IMR-90 (cell line): ENCODE results near the gene BAG1. TPM values are rescaled to one million over a fixed set of nuclear protein-coding genes. Genes with fewer than 3 reads are reported as not detected.

Source experiments
- ATAC-seq: fragments of 200-7000 bp; cut with Tn5 transposase; 2 replicates; pipeline ENCODE4 v1.9.1; 2020; ENCODE audit warnings: low read depth, mild to moderate bottlenecking, moderate library complexity
- BruUV-seq: library from RNA; stranded (reverse); fragments of 400-500 nt; replicated peaks from 2 replicates; lab custom pipeline; 2021; lab: Mats Ljungman, UMichigan
- CTCF ChIA-PET: fragments of 300-600 bp; formaldehyde crosslinking; extraction: SDS; loops from one replicate; lab custom pipeline; 2021; ENCODE audit warnings: antibody characterized with exemption; lab: Yijun Ruan, JAX
- POLR2A ChIA-PET: fragments of 300-600 bp; sonication (Branson Sonifier 250); formaldehyde crosslinking; loops from one replicate; lab custom pipeline; 2022; ENCODE audit warnings: antibody characterized with exemption; ENCODE audit not compliant: unreplicated experiment; lab: Charles Lee
- DNase-seq: peaks from one replicate; pipeline ENCODE4 v3.0.0; 2013
- H2AFZ ChIP-seq: replicated peaks from 2 replicates; pipeline ENCODE3; 2013; ENCODE audit warnings: low read length, mild to moderate bottlenecking; ENCODE audit not compliant: poor library complexity
- H2AK5ac ChIP-seq: 2 replicates; pipeline ENCODE4 v1.6.1; 2013; ENCODE audit warnings: low read depth, low read length, inconsistent platforms
- H2AK9ac ChIP-seq: replicated peaks from 2 replicates; pipeline ENCODE3; 2013; ENCODE audit warnings: mild to moderate bottlenecking, low read depth, low read length, moderate library complexity; ENCODE audit not compliant: poor library complexity
- H2BK120ac ChIP-seq: 2 replicates; pipeline ENCODE4 v1.6.1; 2013; ENCODE audit warnings: low read depth, low read length, inconsistent platforms
- H2BK15ac ChIP-seq: 3 replicates; pipeline ENCODE4 v1.6.1; 2013; ENCODE audit warnings: low read depth, low read length, inconsistent platforms
- H2BK20ac ChIP-seq: 2 replicates; pipeline ENCODE4 v1.6.1; 2013; ENCODE audit warnings: low read depth, mild to moderate bottlenecking, inconsistent platforms, low read length, moderate library complexity
- H2BK5ac ChIP-seq: 2 replicates; pipeline ENCODE4 v1.6.1; 2013; ENCODE audit warnings: mild to moderate bottlenecking, low read depth, low read length, inconsistent platforms; ENCODE audit not compliant: poor library complexity, severe bottlenecking
- H3K14ac ChIP-seq: replicated peaks from 2 replicates; pipeline ENCODE4 v1.6.1; 2013; ENCODE audit warnings: low read depth, low read length, inconsistent platforms
- H3K18ac ChIP-seq: 2 replicates; pipeline ENCODE4 v1.6.1; 2013; ENCODE audit warnings: low read depth, low read length, control low read depth
- H3K23ac ChIP-seq: 2 replicates; pipeline ENCODE4 v1.6.1; 2013; ENCODE audit warnings: low read depth, low read length, inconsistent platforms
- H3K27ac ChIP-seq: 2 replicates; pipeline ENCODE4 v1.5.1; 2013; ENCODE audit warnings: mild to moderate bottlenecking, control low read depth, low read length; ENCODE audit not compliant: insufficient read depth
- H3K27me3 ChIP-seq: 2 replicates; pipeline ENCODE4 v1.6.1; 2013; ENCODE audit warnings: low read length; ENCODE audit not compliant: control insufficient read depth, insufficient read depth
- H3K36me3 ChIP-seq: 2 replicates; pipeline ENCODE4 v1.6.1; 2013; ENCODE audit warnings: low read length, mixed read lengths; ENCODE audit not compliant: control insufficient read depth, insufficient read depth
- H3K4ac ChIP-seq: 2 replicates; pipeline ENCODE4 v1.6.1; 2013; ENCODE audit warnings: low read depth, low read length, inconsistent platforms
- H3K4me1 ChIP-seq: 2 replicates; pipeline ENCODE4 v1.6.1; 2013; ENCODE audit warnings: low read length, mixed read lengths; ENCODE audit not compliant: control insufficient read depth, insufficient read depth
- H3K4me2 ChIP-seq: 2 replicates; pipeline ENCODE4 v1.6.1; 2013; ENCODE audit warnings: low read depth, mild to moderate bottlenecking, control low read depth, low read length, moderate library complexity
- H3K4me3 ChIP-seq: 2 replicates; pipeline ENCODE4 v1.5.1; 2013; ENCODE audit warnings: low read depth, mild to moderate bottlenecking, control low read depth, low read length, moderate library complexity; ENCODE audit not compliant: insufficient read depth
- H3K56ac ChIP-seq: 2 replicates; pipeline ENCODE4 v1.6.1; 2013; ENCODE audit warnings: low read length, inconsistent platforms; ENCODE audit not compliant: insufficient read depth; ENCODE audit errors: extremely low read depth
- H3K79me1 ChIP-seq, 2 experiments: 2 replicates each; pipeline ENCODE4 v1.6.1; 2013; ENCODE audit warnings: low read length in 2 of 2, inconsistent platforms in 1 of 2, low read depth in 1 of 2
- H3K9ac ChIP-seq: 2 replicates; pipeline ENCODE4 v1.6.1; 2013; ENCODE audit warnings: low read depth, low read length, control low read depth
- H3K9me1 ChIP-seq: 2 replicates; pipeline ENCODE4 v1.6.1; 2013; ENCODE audit warnings: low read length, inconsistent platforms; ENCODE audit not compliant: insufficient read depth
- H3K9me3 ChIP-seq: 2 replicates; pipeline ENCODE4 v1.6.1; 2013; ENCODE audit warnings: low read length; ENCODE audit not compliant: control insufficient read depth, insufficient read depth
- H4K20me1 ChIP-seq: 2 replicates; pipeline ENCODE4 v1.6.1; 2013; ENCODE audit warnings: low read length, inconsistent platforms; ENCODE audit not compliant: insufficient read depth
- H4K5ac ChIP-seq: 2 replicates; pipeline ENCODE4 v1.6.1; 2013; ENCODE audit warnings: mild to moderate bottlenecking, low read depth, low read length, control low read depth
- H4K8ac ChIP-seq, 2 experiments: 2 replicates each; pipeline ENCODE4 v1.6.1; 2013; ENCODE audit warnings: low read depth in 2 of 2, low read length in 2 of 2, control low read depth in 1 of 2, inconsistent platforms in 1 of 2
- H4K91ac ChIP-seq: 2 replicates; pipeline ENCODE4 v1.6.1; 2013; ENCODE audit warnings: low read depth, low read length, inconsistent platforms; ENCODE audit not compliant: insufficient read depth
- ELK1 ChIP-seq: fragments of 150-350 bp; IDR thresholded peaks from 2 replicates; pipeline ENCODE4 v1.6.1; 2016; ENCODE audit warnings: low read depth, mild to moderate bottlenecking, low read length, moderate library complexity, borderline replicate concordance
- MAFK ChIP-seq: IDR thresholded peaks from 2 replicates; pipeline ENCODE4 v1.6.1; 2012; ENCODE audit warnings: low read depth, low read length, improper control_type of control experiment
- POLR2A ChIP-seq: IDR thresholded peaks from 2 replicates; pipeline ENCODE4 v1.6.1; 2012; ENCODE audit warnings: mild to moderate bottlenecking, low read depth, low read length
- RAD21 ChIP-seq: IDR thresholded peaks from 2 replicates; pipeline ENCODE4 v1.6.1; 2012; ENCODE audit warnings: low read length, improper control_type of control experiment
- SMC3 ChIP-seq: fragments of 150-350 bp; IDR thresholded peaks from 2 replicates; pipeline ENCODE4 v1.6.1; 2016; ENCODE audit warnings: low read depth, mild to moderate bottlenecking, antibody characterized with exemption, low read length, moderate library complexity
- USF2 ChIP-seq: fragments of 150-350 bp; IDR thresholded peaks from 2 replicates; pipeline ENCODE4 v1.6.1; 2017; ENCODE audit warnings: mild to moderate bottlenecking, antibody characterized with exemption, low read length, low read depth
- WGBS, 2 experiments: methylation state at CpG; one replicate each; pipeline versions ENCODE4 v1.1.5 to v1.1.7; 2013; ENCODE audit warnings: missing lambda C conversion rate in 2 of 2; ENCODE audit not compliant: insufficient read length in 1 of 2; ENCODE audit errors: extremely low coverage in 2 of 2; 5-methylcytosine and 5-hydroxymethylcytosine counted together
- dilution Hi-C: fragments of 300-500 bp; cut with HindIII; formaldehyde crosslinking; loops from one replicate; pipeline ENCODE4 v1.14.3; 2018; ENCODE audit warnings: low sequenced_read_pairs; ENCODE audit not compliant: unreplicated experiment
- in situ Hi-C: fragments of 300-500 bp; cut with MboI; formaldehyde crosslinking; loops from 3 replicates; pipeline ENCODE4 v1.14.3; 2019; ENCODE audit warnings: low sequenced_read_pairs, inconsistent platforms, mixed read lengths
- intact Hi-C: fragments of 100-400 bp; cut with micrococcal nuclease; formaldehyde crosslinking; loops from 2 replicates; pipeline ENCODE4 v1.10.0; 2022
- polyA plus RNA-seq, 3 experiments: library from polyadenylated mRNA; depleted of rRNA; stranded (reverse); fragments of >200 nt; gene quantifications; 2 replicates each; pipeline ENCODE4 v1.2.3, GENCODE V29; 2012; ENCODE audit warnings: low replicate concordance in 1 of 3
- total RNA-seq: library from RNA; depleted of rRNA; stranded (reverse); fragments of >200 nt; gene quantifications from 2 replicates; pipeline ENCODE4 v1.2.3, GENCODE V29; 2012

The BAG1 gene
- total and polyA plus RNA-seq, 2 of the 4 experiments (the other 2 are of a cell fraction) = 4.5 to 20.9 TPM

GRCh38 chr9:33290247-33291030, 25.9 kb upstream of the BAG1 start, which contains the start of gene NFX1 (continued):
- TF ChIP-seq ELK1 = peak; percentile 41; the same call in 1 of the 2 replicates
- TF ChIP-seq POLR2A = peak; percentile 98
- TF ChIP-seq RAD21 = no peak

GRCh38 chr9:33289936-33290246, 25.4 kb upstream of the BAG1 start:
- H2AFZ ChIP-seq = peak overlapping the region; percentile 92
- dilution Hi-C loops = loop anchor here (25.0 kb wide), 1 partner anchor 172 kb away; the partner anchor contains the start of gene NOL6

More at GRCh38 chr9:33289936-33290246, 25.4 kb upstream of the BAG1 start:
- TF ChIP-seq MAFK (no peak), USF2 (no peak), SMC3 (no peak)
- Histone ChIP-seq H4K5ac (peak overlapping the region; percentile 97), H4K20me1 (no peaks in the 10 kb centered on the region), H4K91ac (peak overlapping the region; percentile 95), H3K4ac (peak overlapping the region; percentile 99), H2AK9ac (peak overlapping the region; percentile 98), H4K8ac (peak overlapping the region; percentile 75 to 100), H3K23ac (peak overlapping the region; percentile 99), H3K4me3 (peak overlapping the region; percentile 68), H3K9me1 (no peaks in the 10 kb centered on the region), H2BK20ac (peak overlapping the region; percentile 66; the same call in 1 of the 2 replicates), H3K18ac (peak overlapping the region; percentile 97), H3K9me3 (no peaks in the 10 kb centered on the region), H3K9ac (peak overlapping the region; percentile 96), H3K79me1 (peaks cover 21 to 44% of the 10 kb centered on the region in 2 experiments), H3K27ac (peak overlapping the region; percentile 99), H2BK15ac (peak overlapping the region; percentile 87), H3K27me3 (no peaks in the 10 kb centered on the region), H3K36me3 (peaks cover 8% of the 10 kb centered on the region), H3K4me2 (peak overlapping the region; percentile 79), H3K14ac (peak overlapping the region; percentile 100), H2BK120ac (peak overlapping the region; percentile 96), H3K56ac (peak overlapping the region; percentile 99), H2AK5ac (peak overlapping the region; percentile 63), H3K4me1 (peaks cover 4% of the 10 kb centered on the region; the same call in 1 of the 2 replicates), H2BK5ac (peak overlapping the region; percentile 99)
- POLR2A ChIA-PET = interaction anchor here (0.8 kb wide), 2 partner anchors 32 to 187 kb away, joined by 3 to 21 read pairs; no protein-coding TSS in a partner anchor
- no TSS peak for BruUV-seq
- no peak for DNase-seq
- WGBS, 2 experiments = 0% methylated on average over 6 of the region's 14 CpGs; no CpG with 5 or more reads in 1 of the 2 experiments
- intact Hi-C loops (loop anchor here (5.0 to 10.0 kb wide), 2 partner anchors 65 to 227 kb away; no protein-coding TSS in a partner anchor), in situ Hi-C loops (loop anchor here (5.0 kb wide), 1 partner anchor 177 kb away; no protein-coding TSS in a partner anchor)
- ATAC-seq = peak; percentile 25
- CTCF ChIA-PET = interaction anchor here (0.7 to 0.8 kb wide), 5 partner anchors 39 to 205 kb away, joined by 3 to 5 read pairs (median 4); no protein-coding TSS in a partner anchor
